K562 (cell line): ENCODE results near the gene MLYCD. TPM values are rescaled to one million over a fixed set of nuclear protein-coding genes. Genes with fewer than 3 reads are reported as not detected.

Experiments
- ATAC-seq: fragments of 200-7000 bp; cut with Tn5 transposase; 3 replicates; pipeline ENCODE4 v1.9.1; 2020; ENCODE audit warnings: moderate library complexity
- BruUV-seq: library from RNA; stranded (reverse); fragments of 400-500 nt; replicated peaks from 2 replicates; lab custom pipeline; 2021; lab: Mats Ljungman, UMichigan
- CTCF ChIA-PET: fragments of 300-600 bp; formaldehyde crosslinking; extraction: SDS; loops from one replicate; lab custom pipeline; 2021; ENCODE audit warnings: low intra/inter-chr PET ratio; lab: Yijun Ruan, JAX
- POLR2A ChIA-PET: fragments of 300-600, 350-650 bp; sonication (Branson Sonifier 250); formaldehyde crosslinking; extraction: SDS; loops from one replicate; lab custom pipeline; 2021; ENCODE audit warnings: antibody characterized with exemption, inconsistent platforms; lab: Yijun Ruan, JAX
- DNase-seq, 4 experiments: peaks; one replicate each; pipeline versions ENCODE4 v3.0.0 to v3.0.0-alpha.2; 2011 to 2018; ENCODE audit warnings: low spot score in 3 of 4, mixed read lengths in 3 of 4; ENCODE audit errors: extremely low read depth in 1 of 4
- FAIRE-seq: peaks from 2 replicates; lab custom pipeline; 2011; peaks lifted over from hg19 to GRCh38; lab: Jason Lieb, UNC
- H2AFZ ChIP-seq: 2 replicates; pipeline ENCODE4 v1.6.0; 2011; ENCODE audit warnings: low read depth, low read length, control low read depth, inconsistent platforms
- H3K27ac ChIP-seq: fragments of 200-600 bp; 3 replicates; pipeline ENCODE4 v1.8.0; 2011; ENCODE audit warnings: low read depth, mild to moderate bottlenecking, control low read depth, inconsistent platforms, low read length, moderate library complexity, mixed read lengths; ENCODE audit errors: extremely low read depth
- H3K27me3 ChIP-seq, 2 experiments: fragments of 300-600 bp in 1 of 2; 2 replicates in 1 of 2; 3 replicates in 1 of 2; pipeline versions ENCODE4 v1.6.0 to v1.8.0; 2011; ENCODE audit warnings: inconsistent platforms in 2 of 2, low read length in 2 of 2, mild to moderate bottlenecking in 1 of 2, mixed read lengths in 1 of 2, moderate library complexity in 1 of 2; ENCODE audit not compliant: control insufficient read depth in 2 of 2, insufficient read depth in 2 of 2
- H3K36me3 ChIP-seq: fragments of 300-600 bp; 3 replicates; pipeline ENCODE4 v1.8.0; 2011; ENCODE audit warnings: mild to moderate bottlenecking, low read length, inconsistent platforms; ENCODE audit not compliant: control insufficient read depth, insufficient read depth
- H3K4me1 ChIP-seq, 2 experiments: fragments of 200-600 bp in 1 of 2; replicated peaks in 1 of 2; 2 replicates in 1 of 2; 3 replicates in 1 of 2; pipeline versions ENCODE4 v1.5.1 to v1.8.0; 2011; ENCODE audit warnings: inconsistent platforms in 2 of 2, low read length in 2 of 2, mild to moderate bottlenecking in 1 of 2, mixed read lengths in 1 of 2, moderate library complexity in 1 of 2; ENCODE audit not compliant: control insufficient read depth in 2 of 2, insufficient read depth in 2 of 2
- H3K4me2 ChIP-seq: 2 replicates; pipeline ENCODE4 v1.6.1; 2011; ENCODE audit warnings: low read length, control low read depth, inconsistent platforms, mixed read lengths; ENCODE audit not compliant: insufficient read depth
- H3K4me3 ChIP-seq: fragments of 200-600 bp; sonication (generic), shearing (Covaris generic); 2 replicates; pipeline ENCODE4 v1.5.1; 2016; ENCODE audit warnings: control low read depth, inconsistent platforms
- H3K79me2 ChIP-seq: fragments of 200-600 bp; 3 replicates; pipeline ENCODE4 v1.8.0; 2011; ENCODE audit warnings: low read length, inconsistent platforms; ENCODE audit not compliant: control insufficient read depth, insufficient read depth
- H3K9ac ChIP-seq, 2 experiments: 2 replicates each; pipeline versions ENCODE4 v1.6.0 to v1.6.1; 2011; ENCODE audit warnings: low read depth in 2 of 2, low read length in 2 of 2, control low read depth in 1 of 2, inconsistent platforms in 1 of 2, mild to moderate bottlenecking in 1 of 2, mixed read lengths in 1 of 2; ENCODE audit not compliant: insufficient read depth in 1 of 2
- H3K9me1 ChIP-seq: one replicate; pipeline ENCODE4 v1.6.0; 2011; ENCODE audit warnings: inconsistent platforms, mild to moderate bottlenecking, low read length, moderate library complexity; ENCODE audit not compliant: control insufficient read depth, insufficient read depth
- H3K9me3 ChIP-seq: replicated peaks from 2 replicates; pipeline ENCODE4 v1.5.1; 2011; ENCODE audit warnings: low read depth, low read length, inconsistent platforms; ENCODE audit not compliant: control insufficient read depth, insufficient read depth
- H4K20me1 ChIP-seq: replicated peaks from 2 replicates; pipeline ENCODE4 v1.6.1; 2011; ENCODE audit warnings: low read length, inconsistent platforms, mixed read lengths; ENCODE audit not compliant: control insufficient read depth, insufficient read depth
- CAMTA2 ChIP-seq: fragments of 250-450 bp; sonication (Bioruptor Pico); conservative IDR thresholded peaks from 2 replicates; pipeline ENCODE4 v1.5.1; 2022
- CBX8 ChIP-seq: fragments of 200-600 bp; sonication (generic); IDR thresholded peaks from 2 replicates; pipeline ENCODE4 v1.6.1; 2012; ENCODE audit warnings: borderline replicate concordance, mixed run types, low read depth, mild to moderate bottlenecking, moderate library complexity, mixed read lengths, low read length, control low read depth, inconsistent platforms; ENCODE audit not compliant: poor library complexity, severe bottlenecking; ENCODE audit errors: extremely low read depth
- CGGBP1 ChIP-seq: fragments of 250-450 bp; sonication (Bioruptor Pico); IDR thresholded peaks from 2 replicates; pipeline ENCODE4 v1.9.0; 2021; ENCODE audit warnings: mild to moderate bottlenecking
- ETV1 ChIP-seq: fragments of 450-650 bp; conservative IDR thresholded peaks from 2 replicates; pipeline ENCODE4 v1.6.1; 2016; ENCODE audit warnings: missing genetic modification characterization, control low read depth, low read depth, missing compliant biosample characterization
- FOXP1 ChIP-seq: sonication (generic); formaldehyde crosslinking; IDR thresholded peaks from 2 replicates; pipeline ENCODE4 v1.8.0; 2022; ENCODE audit warnings: mild to moderate bottlenecking, missing genetic modification reagents
- HDAC3 ChIP-seq: fragments of 450-650 bp; IDR thresholded peaks from 2 replicates; pipeline ENCODE4 v1.6.1; 2018; ENCODE audit warnings: borderline replicate concordance, mild to moderate bottlenecking, moderate library complexity; ENCODE audit not compliant: partially characterized antibody
- MCM2 ChIP-seq: fragments of 450-650 bp; IDR thresholded peaks from 2 replicates; pipeline ENCODE4 v1.6.1; 2017; ENCODE audit warnings: low read depth, mild to moderate bottlenecking
- PCBP1 ChIP-seq: fragments of 200-400 bp; formaldehyde crosslinking; IDR thresholded peaks from 2 replicates; pipeline ENCODE4 v1.6.1; 2018; ENCODE audit warnings: mild to moderate bottlenecking, low read depth, low read length; ENCODE audit not compliant: poor library complexity, severe bottlenecking
- SMARCA5 ChIP-seq: fragments of 450-650 bp; IDR thresholded peaks from 2 replicates; pipeline ENCODE4 v1.6.1; 2016
- SRSF7 ChIP-seq: fragments of 200-400 bp; formaldehyde crosslinking; optimal IDR thresholded peaks from 2 replicates; pipeline ENCODE3; 2017; ENCODE audit warnings: mild to moderate bottlenecking, low read depth, low read length
- SUPT5H ChIP-seq: fragments of 450-650 bp; IDR thresholded peaks from 2 replicates; pipeline ENCODE4 v1.6.1; 2016
- XRCC5 ChIP-seq: fragments of 200-400 bp; formaldehyde crosslinking; IDR thresholded peaks from 2 replicates; pipeline ENCODE4 v1.6.1; 2017; ENCODE audit warnings: low read depth, mild to moderate bottlenecking, low read length
- ZBTB8A ChIP-seq: fragments of 450-650 bp; IDR thresholded peaks from 2 replicates; pipeline ENCODE4 v1.6.1; 2018; ENCODE audit warnings: mild to moderate bottlenecking, moderate library complexity; ENCODE audit not compliant: partially characterized antibody
- ZNF121 ChIP-seq: sonication (generic); formaldehyde crosslinking; conservative IDR thresholded peaks from 2 replicates; pipeline ENCODE4 v1.8.0; 2022; ENCODE audit warnings: missing genetic modification reagents
- ZNF165 ChIP-seq: fragments of 250-450 bp; sonication (Bioruptor Pico); IDR thresholded peaks from 2 replicates; pipeline ENCODE4 v1.4.0; 2020; ENCODE audit warnings: borderline replicate concordance
- ZNF280A ChIP-seq: fragments of 450-650 bp; IDR thresholded peaks from 2 replicates; pipeline ENCODE4 v1.6.1; 2018; ENCODE audit warnings: mild to moderate bottlenecking, low read depth; ENCODE audit not compliant: partially characterized antibody
- ZNF311 ChIP-seq: fragments of 250-450 bp; sonication (Bioruptor Pico); IDR thresholded peaks from 2 replicates; pipeline ENCODE4 v1.4.0; 2020; ENCODE audit warnings: mild to moderate bottlenecking, moderate library complexity
- ZNF584 ChIP-seq: fragments of 200-800 bp; sonication (Bioruptor generic); IDR thresholded peaks from 2 replicates; pipeline ENCODE4 v1.6.1; 2016; ENCODE audit warnings: low read depth, mild to moderate bottlenecking, missing genetic modification characterization, missing compliant biosample characterization
- WGBS: fragments of 100-300 bp; shearing (Covaris generic); methylation state at CpG from one replicate; pipeline ENCODE4 v1.1.6; 2016; ENCODE audit warnings: low coverage, mixed read lengths; ENCODE audit not compliant: insufficient coverage; ENCODE audit errors: missing lambda C conversion rate; 5-methylcytosine and 5-hydroxymethylcytosine counted together
- in situ Hi-C: fragments of 300-500 bp; cut with MboI; formaldehyde crosslinking; loops from 4 replicates; pipeline ENCODE4 v1.15.0; 2018; ENCODE audit warnings: inconsistent platforms, mixed read lengths
- intact Hi-C: fragments of 100-400 bp; cut with micrococcal nuclease; formaldehyde crosslinking; loops from 2 replicates; pipeline ENCODE4 v1.14.2; 2022
- polyA plus RNA-seq, 8 experiments: library from polyadenylated mRNA; depleted of rRNA in 4 of 8; stranded (reverse) in 5 of 8; unstranded in 3 of 8; fragments of >200 nt; fragmentation: Nextera tagmentation in 2 of 8; fragmentation: Illumina TruSeq in 1 of 8; extraction: Ambion mirVana in 2 of 8; extraction: Trizol in 1 of 8; gene quantifications; 2 replicates each; pipeline versions ENCODE4 v1.2.1 to v1.2.3, GENCODE V29; 2011 to 2014; ENCODE audit warnings: inconsistent platforms in 1 of 8, missing spikeins in 1 of 8
- total RNA-seq, 7 experiments: library from RNA; depleted of rRNA in 6 of 7; stranded (reverse); fragments of >200 nt in 6 of 7; fragmentation: Illumina TruSeq in 2 of 7; extraction: Trizol in 2 of 7; gene quantifications; 2 replicates each; pipeline versions ENCODE4 v1.2.1 to v1.2.3, GENCODE V29; 2011 to 2021; ENCODE audit warnings: low replicate concordance in 1 of 7
- TF ChIP-seq, protein P1 (sequence below): sonication (generic); formaldehyde crosslinking; IDR thresholded peaks from 2 replicates; pipeline ENCODE4 v1.5.0; 2020; ENCODE audit warnings: missing genetic modification reagents
- TF ChIP-seq, protein P2 (sequence below): fragments of 450-650 bp; IDR thresholded peaks from 2 replicates; pipeline ENCODE4 v1.6.1; 2016; ENCODE audit warnings: low read depth, mild to moderate bottlenecking, moderate library complexity

The MLYCD gene
- total and polyA plus RNA-seq, 9 of the 15 experiments (the other 6 are each of a cell fraction or from before 2014, with no cell fraction given): 0.15 to 2.0 (median 1.0) TPM

DNA sequence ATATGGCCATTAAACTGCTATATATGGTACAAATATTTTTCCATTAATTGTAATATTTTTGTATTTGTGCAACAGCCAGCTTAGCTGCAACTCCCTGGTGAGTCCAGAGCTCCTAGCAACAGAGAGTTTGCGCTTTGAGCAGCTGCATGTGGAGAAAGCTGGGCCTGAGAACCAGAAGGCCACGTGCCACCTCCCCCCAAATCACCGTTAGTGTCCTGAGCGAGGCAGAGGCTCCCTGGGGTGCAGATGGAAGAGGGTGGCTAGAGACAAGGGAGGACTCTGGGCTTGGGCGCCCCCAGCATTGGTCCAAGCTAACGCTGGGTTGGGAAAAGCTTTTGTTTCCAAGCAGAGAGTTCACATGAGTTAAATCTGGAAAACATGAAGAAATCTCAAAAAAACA lies 49.5 kb upstream of the MLYCD start (continued):
- TF ChIP-seq ZNF280A: no peak
- TF ChIP-seq ZNF121 (CRISPR knock-in tag): no peak
- TF ChIP-seq SUPT5H: no peak
- no peak for TF ChIP-seq FOXP1
- TF ChIP-seq SRSF7: no peak
- no peak for TF ChIP-seq SMARCA5
- TF ChIP-seq, protein P1, sequence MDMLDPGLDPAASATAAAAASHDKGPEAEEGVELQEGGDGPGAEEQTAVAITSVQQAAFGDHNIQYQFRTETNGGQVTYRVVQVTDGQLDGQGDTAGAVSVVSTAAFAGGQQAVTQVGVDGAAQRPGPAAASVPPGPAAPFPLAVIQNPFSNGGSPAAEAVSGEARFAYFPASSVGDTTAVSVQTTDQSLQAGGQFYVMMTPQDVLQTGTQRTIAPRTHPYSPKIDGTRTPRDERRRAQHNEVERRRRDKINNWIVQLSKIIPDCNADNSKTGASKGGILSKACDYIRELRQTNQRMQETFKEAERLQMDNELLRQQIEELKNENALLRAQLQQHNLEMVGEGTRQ (CRISPR knock-in tag): no peak
- TF ChIP-seq, protein P2, sequence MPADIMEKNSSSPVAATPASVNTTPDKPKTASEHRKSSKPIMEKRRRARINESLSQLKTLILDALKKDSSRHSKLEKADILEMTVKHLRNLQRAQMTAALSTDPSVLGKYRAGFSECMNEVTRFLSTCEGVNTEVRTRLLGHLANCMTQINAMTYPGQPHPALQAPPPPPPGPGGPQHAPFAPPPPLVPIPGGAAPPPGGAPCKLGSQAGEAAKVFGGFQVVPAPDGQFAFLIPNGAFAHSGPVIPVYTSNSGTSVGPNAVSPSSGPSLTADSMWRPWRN: no peak

DNA sequence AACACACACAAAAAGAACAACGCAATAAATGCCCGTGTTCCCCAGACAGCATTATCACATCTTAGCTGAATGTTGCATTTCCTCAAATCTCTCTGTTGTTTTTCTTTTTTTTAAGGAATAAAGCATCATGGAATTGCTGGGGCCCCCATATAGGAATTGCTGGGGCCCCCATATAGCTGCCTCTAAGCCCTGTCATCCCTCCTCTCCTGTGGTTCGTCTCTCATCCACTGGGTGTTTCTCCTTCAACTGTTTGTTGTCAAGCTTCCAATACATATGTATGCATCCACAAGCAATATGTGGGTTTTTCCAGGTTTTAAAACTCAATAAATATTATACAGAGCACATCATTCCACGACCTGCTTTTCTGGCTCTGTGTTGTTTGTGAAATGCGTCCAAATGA lies 48.0 kb upstream of the MLYCD start:
- ATAC-seq (no peak), FAIRE-seq (no peak), DNase-seq (peak in 1 of 4 experiments; percentile 10)
- Histone ChIP-seq H3K9me1 (no peaks in the 10 kb centered on the region), H3K4me3 (no peak overlapping the region), H3K27me3 (peaks cover 56 to 59% of the 10 kb centered on the region in 2 experiments), H3K4me1 (no peaks in the 10 kb centered on the region; a peak in 1 of 5 replicates), H3K79me2 (no peaks in the 10 kb centered on the region), H3K27ac (no peak overlapping the region), H3K9ac (no peak overlapping the region), H4K20me1 (no peaks in the 10 kb centered on the region; the same call in 1 of the 2 replicates), H3K4me2 (no peak overlapping the region), H3K9me3 (no peaks in the 10 kb centered on the region), H3K36me3 (no peaks in the 10 kb centered on the region), H2AFZ (no peak overlapping the region)
- 2% methylated on average over 5 of the region's 5 CpGs for WGBS
- POLR2A ChIA-PET: interaction anchor here (0.6 to 1.2 kb wide), 3 partner anchors 15 to 76 kb away, joined by 3 to 4 read pairs (median 3); no protein-coding TSS in a partner anchor
- intact Hi-C loops (no loop called here), in situ Hi-C loops (no loop called here)
- CTCF ChIA-PET: no interaction called here
- BruUV-seq: no TSS peak
- TF ChIP-seq ETV1 (tag) (no peak), MCM2 (no peak), ZNF584 (CRISPR knock-in tag) (no peak), CGGBP1 (CRISPR knock-in tag) (no peak), PCBP1 (no peak), ZNF165 (CRISPR knock-in tag) (no peak), CBX8 (no peak), ZNF311 (CRISPR knock-in tag) (no peak), XRCC5 (no peak), HDAC3 (no peak), CAMTA2 (no peak), SUPT5H (no peak), ZBTB8A (no peak)
